Mesothelial cell of epicardium (in vitro differentiated cells): ENCODE data around the gene LSP1. TPM values are rescaled to one million over a fixed set of nuclear protein-coding genes. Genes with fewer than 3 reads are reported as not detected.

Experiments used
- DNase-seq, 2 experiments: peaks; one replicate each; pipeline ENCODE4 v3.0.0; 2021; ENCODE audit warnings: low spot score in 2 of 2; ENCODE audit not compliant: unreplicated experiment in 2 of 2
- H3K27ac Mint-ChIP-seq: 2 replicates; pipeline ENCODE4 v1.8.0; 2021; ENCODE audit warnings: mixed read lengths
- H3K27me3 Mint-ChIP-seq: 2 replicates; pipeline ENCODE4 v1.8.0; 2021; ENCODE audit warnings: low read depth, mixed read lengths
- H3K36me3 Mint-ChIP-seq: 2 replicates; pipeline ENCODE4 v1.8.0; 2021; ENCODE audit warnings: mixed read lengths
- H3K4me1 Mint-ChIP-seq: 2 replicates; pipeline ENCODE4 v1.8.0; 2021; ENCODE audit warnings: mixed read lengths
- H3K4me3 Mint-ChIP-seq: 2 replicates; pipeline ENCODE4 v1.8.0; 2021; ENCODE audit warnings: mild to moderate bottlenecking, moderate library complexity, mixed read lengths
- H3K9me3 Mint-ChIP-seq: 2 replicates; pipeline ENCODE4 v1.8.0; 2021; ENCODE audit warnings: mixed read lengths
- total RNA-seq: library from RNA; stranded (reverse); gene quantifications from 3 replicates; pipeline ENCODE4 v1.2.1, GENCODE V29; 2021
- TF ChIP-seq, protein P1 (sequence below): fragments of 200-600 bp; sonication (generic); IDR thresholded peaks from one replicate; pipeline ENCODE4 v1.5.0; 2021; ENCODE audit warnings: antibody characterized with exemption; ENCODE audit not compliant: unreplicated experiment

LSP1 gene
- total RNA-seq, 1 donor from 2014 or later, result 4.9 TPM

GRCh38 chr11:1892116-1892515 lies 39.2 kb downstream of the LSP1 start:
- H3K4me1 Mint-ChIP-seq, result peaks cover 8% of the 10 kb centered on the region
- H3K27me3 Mint-ChIP-seq, result peaks cover 4% of the 10 kb centered on the region
- H3K4me3 Mint-ChIP-seq, result no peak overlapping the region
- H3K36me3 Mint-ChIP-seq, result no peaks in the 10 kb centered on the region
- no peak for DNase-seq
- TF ChIP-seq, protein P1, sequence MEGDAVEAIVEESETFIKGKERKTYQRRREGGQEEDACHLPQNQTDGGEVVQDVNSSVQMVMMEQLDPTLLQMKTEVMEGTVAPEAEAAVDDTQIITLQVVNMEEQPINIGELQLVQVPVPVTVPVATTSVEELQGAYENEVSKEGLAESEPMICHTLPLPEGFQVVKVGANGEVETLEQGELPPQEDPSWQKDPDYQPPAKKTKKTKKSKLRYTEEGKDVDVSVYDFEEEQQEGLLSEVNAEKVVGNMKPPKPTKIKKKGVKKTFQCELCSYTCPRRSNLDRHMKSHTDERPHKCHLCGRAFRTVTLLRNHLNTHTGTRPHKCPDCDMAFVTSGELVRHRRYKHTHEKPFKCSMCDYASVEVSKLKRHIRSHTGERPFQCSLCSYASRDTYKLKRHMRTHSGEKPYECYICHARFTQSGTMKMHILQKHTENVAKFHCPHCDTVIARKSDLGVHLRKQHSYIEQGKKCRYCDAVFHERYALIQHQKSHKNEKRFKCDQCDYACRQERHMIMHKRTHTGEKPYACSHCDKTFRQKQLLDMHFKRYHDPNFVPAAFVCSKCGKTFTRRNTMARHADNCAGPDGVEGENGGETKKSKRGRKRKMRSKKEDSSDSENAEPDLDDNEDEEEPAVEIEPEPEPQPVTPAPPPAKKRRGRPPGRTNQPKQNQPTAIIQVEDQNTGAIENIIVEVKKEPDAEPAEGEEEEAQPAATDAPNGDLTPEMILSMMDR, result no peak
- H3K27ac Mint-ChIP-seq, result no peak overlapping the region
- H3K9me3 Mint-ChIP-seq, result no peaks in the 10 kb centered on the region

GRCh38 chr11:1892558-1892957 lies 39.7 kb downstream of the LSP1 start:
- no peaks in the 10 kb centered on the region for H3K9me3 Mint-ChIP-seq
- TF ChIP-seq, protein P1, result no peak
- no peak for DNase-seq
- no peak overlapping the region for H3K4me3 Mint-ChIP-seq
- no peak overlapping the region for H3K27ac Mint-ChIP-seq
- peaks cover 8% of the 10 kb centered on the region for H3K4me1 Mint-ChIP-seq
- H3K27me3 Mint-ChIP-seq, result peaks cover 4% of the 10 kb centered on the region
- H3K36me3 Mint-ChIP-seq, result no peaks in the 10 kb centered on the region

DNA sequence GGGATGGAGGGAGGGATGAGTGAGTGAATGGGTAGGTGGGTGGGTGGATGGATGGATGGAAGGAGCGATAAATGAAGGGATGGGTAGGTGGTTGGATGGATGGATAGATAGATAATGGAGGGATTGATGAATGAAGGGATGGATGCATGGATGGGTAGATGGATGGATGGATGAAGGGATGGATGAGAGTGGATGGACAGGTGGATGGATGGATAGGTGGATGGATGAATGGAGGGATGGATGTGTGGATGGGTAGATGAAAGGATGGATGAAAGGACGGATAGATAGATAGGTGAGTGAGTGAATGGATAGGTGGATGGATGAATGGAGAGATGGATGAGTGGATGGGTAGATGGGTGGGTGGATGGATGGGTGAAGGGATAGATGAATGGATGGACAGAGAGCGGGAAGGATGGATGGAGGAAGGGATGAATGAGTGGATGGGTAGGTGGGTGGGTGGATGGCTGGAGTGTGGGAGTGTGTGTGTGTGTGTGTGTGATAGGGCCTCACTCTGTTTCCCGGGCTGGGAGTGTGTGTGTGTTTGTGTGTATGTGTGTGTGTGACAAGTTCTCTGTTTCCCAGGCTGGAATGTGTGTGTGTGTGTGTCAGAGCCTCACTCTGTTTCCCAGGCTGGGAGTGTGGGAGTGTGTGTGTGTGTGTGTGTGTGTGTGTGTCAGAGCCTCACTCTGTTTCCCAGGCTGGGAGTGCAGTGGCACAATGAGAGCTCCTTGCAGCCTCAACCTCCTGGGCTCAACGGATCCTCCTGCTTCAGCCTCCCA lies 40.9 kb downstream of the LSP1 start:
- no peaks in the 10 kb centered on the region for H3K36me3 Mint-ChIP-seq
- H3K27ac Mint-ChIP-seq, result peak overlapping the region; percentile 76
- peaks cover under 1% of the 10 kb centered on the region for H3K27me3 Mint-ChIP-seq
- H3K4me3 Mint-ChIP-seq, result no peak overlapping the region
- H3K4me1 Mint-ChIP-seq, result peaks cover 4% of the 10 kb centered on the region
- DNase-seq, result no peak
- TF ChIP-seq, protein P1, result no peak
- no peaks in the 10 kb centered on the region for H3K9me3 Mint-ChIP-seq

DNA sequence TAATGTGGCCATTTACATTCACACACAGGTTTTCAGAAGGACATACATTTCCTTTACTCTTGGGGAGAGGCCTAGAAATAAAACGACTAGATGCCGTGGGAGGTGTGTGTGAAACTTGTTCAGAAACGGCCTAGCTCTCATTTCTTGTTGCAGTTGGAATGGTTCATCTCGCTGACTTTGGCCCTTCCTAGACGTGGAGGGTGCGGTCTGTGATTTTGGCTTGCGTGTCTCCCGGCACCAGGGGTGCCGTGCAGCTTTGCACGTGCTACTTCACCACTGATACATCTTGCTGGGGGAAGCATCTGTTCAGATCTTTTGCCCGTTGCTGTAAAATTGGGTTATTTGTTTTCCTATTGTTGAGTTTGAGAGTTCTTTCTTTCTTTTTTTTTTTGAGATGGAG lies 41.9 kb downstream of the LSP1 start:
- Mint-ChIP-seq H3K27me3 (no peaks in the 10 kb centered on the region), H3K4me3 (no peak overlapping the region), H3K36me3 (no peaks in the 10 kb centered on the region), H3K27ac (peak overlapping the region; percentile 76), H3K9me3 (no peaks in the 10 kb centered on the region), H3K4me1 (peaks cover 3% of the 10 kb centered on the region)
- TF ChIP-seq, protein P1, result no peak
- DNase-seq, result no peak

DNA sequence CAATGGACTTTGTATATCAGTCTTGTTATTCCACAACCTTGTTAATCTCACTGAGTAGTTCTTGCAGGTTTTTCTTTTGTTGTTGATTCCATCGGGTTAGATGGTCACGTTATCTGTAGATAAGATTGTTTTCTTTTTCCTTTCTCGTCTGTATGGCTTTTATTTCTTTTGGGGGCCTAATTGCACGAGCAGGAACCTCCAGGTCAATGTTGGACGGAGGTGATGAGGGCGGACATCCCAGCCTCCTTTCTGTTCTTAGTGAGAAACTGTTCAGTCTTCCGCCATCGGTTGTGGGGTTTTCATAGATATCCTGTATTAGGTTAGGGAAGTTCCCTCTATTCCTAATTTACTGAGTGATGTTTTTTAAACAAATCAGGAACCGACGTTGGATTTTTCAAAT lies 43.6 kb downstream of the LSP1 start:
- H3K36me3 Mint-ChIP-seq, result no peaks in the 10 kb centered on the region

More for the DNA sequence above, 43.6 kb downstream of the LSP1 start:
- peaks cover 8% of the 10 kb centered on the region for H3K4me1 Mint-ChIP-seq
- H3K4me3 Mint-ChIP-seq, result no peak overlapping the region
- no peak for DNase-seq
- H3K27ac Mint-ChIP-seq, result no peak overlapping the region
- TF ChIP-seq, protein P1, result no peak
- H3K9me3 Mint-ChIP-seq, result no peaks in the 10 kb centered on the region
- H3K27me3 Mint-ChIP-seq, result no peaks in the 10 kb centered on the region
